Spleen (tissue), 7 donors: ENCODE data around the gene SAMD15.

Experiments
- POLR2A ChIP-seq, 3 donors: fragments of 450-650 bp; IDR thresholded peaks; one replicate each; pipeline ENCODE4 v1.5.1; 2017; ENCODE audit warnings: antibody characterized with exemption in 3 of 3, mild to moderate bottlenecking in 1 of 3
- POLR2AphosphoS5 ChIP-seq, 3 donors: sonication (generic); formaldehyde crosslinking; IDR thresholded peaks; one replicate each; pipeline ENCODE4 v1.5.1; 2017; ENCODE audit warnings: antibody characterized with exemption in 3 of 3
- TF ChIP-seq, protein P1 (sequence below), 11 experiments: fragments of 200-600 bp in 7 of 11; fragments of 450-650 bp in 4 of 11; sonication (generic) in 4 of 11; IDR thresholded peaks in 8 of 11; conservative IDR thresholded peaks in 3 of 11; 1 replicate in 7 of 11; 2 replicates in 4 of 11; pipeline versions ENCODE4 v1.4.0 to v1.8.0; 2016 to 2021; ENCODE audit warnings: antibody characterized with exemption in 11 of 11, inconsistent platforms in 4 of 11, mild to moderate bottlenecking in 1 of 11
- donor health status: DM: no; HTN: no; CAD: no; lungs with moderate emphysema.
- donor health status: DM: no; HTN: no; CAD: no.
- donor health status: DM: no; HTN: no; CAD: no.

DNA sequence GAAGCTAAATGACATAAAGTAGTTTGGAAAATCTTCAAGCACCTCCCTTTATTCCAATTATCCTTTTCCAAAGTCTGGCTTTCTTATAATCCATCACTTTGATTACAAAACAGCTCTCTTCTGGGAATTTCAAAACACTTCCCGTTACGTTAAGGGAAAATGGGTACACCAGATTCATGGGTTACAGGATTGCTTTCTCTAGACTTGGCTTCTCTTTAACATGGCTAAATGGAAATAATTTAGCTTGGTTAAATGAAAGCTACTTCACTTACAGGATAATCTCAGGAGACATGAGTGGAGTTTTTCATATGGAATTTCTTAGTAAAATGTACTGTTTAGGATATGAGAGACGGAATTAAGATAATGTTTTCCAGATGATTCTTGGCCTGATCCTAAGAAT, 41.6 kb upstream of the SAMD15 start:
- TF ChIP-seq, protein P1, sequence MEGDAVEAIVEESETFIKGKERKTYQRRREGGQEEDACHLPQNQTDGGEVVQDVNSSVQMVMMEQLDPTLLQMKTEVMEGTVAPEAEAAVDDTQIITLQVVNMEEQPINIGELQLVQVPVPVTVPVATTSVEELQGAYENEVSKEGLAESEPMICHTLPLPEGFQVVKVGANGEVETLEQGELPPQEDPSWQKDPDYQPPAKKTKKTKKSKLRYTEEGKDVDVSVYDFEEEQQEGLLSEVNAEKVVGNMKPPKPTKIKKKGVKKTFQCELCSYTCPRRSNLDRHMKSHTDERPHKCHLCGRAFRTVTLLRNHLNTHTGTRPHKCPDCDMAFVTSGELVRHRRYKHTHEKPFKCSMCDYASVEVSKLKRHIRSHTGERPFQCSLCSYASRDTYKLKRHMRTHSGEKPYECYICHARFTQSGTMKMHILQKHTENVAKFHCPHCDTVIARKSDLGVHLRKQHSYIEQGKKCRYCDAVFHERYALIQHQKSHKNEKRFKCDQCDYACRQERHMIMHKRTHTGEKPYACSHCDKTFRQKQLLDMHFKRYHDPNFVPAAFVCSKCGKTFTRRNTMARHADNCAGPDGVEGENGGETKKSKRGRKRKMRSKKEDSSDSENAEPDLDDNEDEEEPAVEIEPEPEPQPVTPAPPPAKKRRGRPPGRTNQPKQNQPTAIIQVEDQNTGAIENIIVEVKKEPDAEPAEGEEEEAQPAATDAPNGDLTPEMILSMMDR (IDR thresholded peaks at IDR 0.05 in 8 of 11, conservative IDR thresholded peaks at IDR 0.05 in 3 of 11) = no peak
- TF ChIP-seq POLR2A (IDR thresholded peaks at IDR 0.05) (no peak), POLR2AphosphoS5 (IDR thresholded peaks at IDR 0.05) (no peak)
